BLaER1 treated with 17β-estradiol and CSF1 and Interleukin-3, amounts not matched to agents 10 nM and 100 nM (cell line): Measurements from ENCODE around the gene GAPDHS.

ENCODE experiments used
- H3K27ac ChIP-seq, 11 experiments: shearing (Covaris generic); formaldehyde crosslinking; 2 replicates each; pipeline ENCODE4 v1.8.1; 2022
- H3K27me3 ChIP-seq, 11 experiments: shearing (Covaris generic); formaldehyde crosslinking; 2 replicates each; pipeline ENCODE4 v1.8.1; 2022
- H3K36me3 ChIP-seq, 11 experiments: shearing (Covaris generic); formaldehyde crosslinking; 2 replicates each; pipeline ENCODE4 v1.8.1; 2022
- H3K4me1 ChIP-seq, 10 experiments: shearing (Covaris generic); formaldehyde crosslinking; 2 replicates each; pipeline ENCODE4 v1.8.1; 2022
- H3K4me2 ChIP-seq, 11 experiments: shearing (Covaris generic); formaldehyde crosslinking; 2 replicates each; pipeline ENCODE4 v1.8.1; 2022
- H3K4me3 ChIP-seq, 10 experiments: shearing (Covaris generic); formaldehyde crosslinking; 2 replicates each; pipeline ENCODE4 v1.8.1; 2022
- H3K9ac ChIP-seq, 11 experiments: shearing (Covaris generic); formaldehyde crosslinking; 2 replicates each; pipeline ENCODE4 v1.8.1; 2022
- H3K9me3 ChIP-seq, 11 experiments: shearing (Covaris generic); formaldehyde crosslinking; replicated peaks in 1 of 11; 2 replicates each; pipeline ENCODE4 v1.8.1; 2022
- H4K20me1 ChIP-seq, 11 experiments: shearing (Covaris generic); formaldehyde crosslinking; 2 replicates each; pipeline ENCODE4 v1.8.1; 2022
- Cebpa-rat ChIP-seq, 11 experiments: shearing (Covaris generic); IDR thresholded peaks; 2 replicates each; pipeline ENCODE4 v1.8.1; 2022

Gene GAPDHS

DNA sequence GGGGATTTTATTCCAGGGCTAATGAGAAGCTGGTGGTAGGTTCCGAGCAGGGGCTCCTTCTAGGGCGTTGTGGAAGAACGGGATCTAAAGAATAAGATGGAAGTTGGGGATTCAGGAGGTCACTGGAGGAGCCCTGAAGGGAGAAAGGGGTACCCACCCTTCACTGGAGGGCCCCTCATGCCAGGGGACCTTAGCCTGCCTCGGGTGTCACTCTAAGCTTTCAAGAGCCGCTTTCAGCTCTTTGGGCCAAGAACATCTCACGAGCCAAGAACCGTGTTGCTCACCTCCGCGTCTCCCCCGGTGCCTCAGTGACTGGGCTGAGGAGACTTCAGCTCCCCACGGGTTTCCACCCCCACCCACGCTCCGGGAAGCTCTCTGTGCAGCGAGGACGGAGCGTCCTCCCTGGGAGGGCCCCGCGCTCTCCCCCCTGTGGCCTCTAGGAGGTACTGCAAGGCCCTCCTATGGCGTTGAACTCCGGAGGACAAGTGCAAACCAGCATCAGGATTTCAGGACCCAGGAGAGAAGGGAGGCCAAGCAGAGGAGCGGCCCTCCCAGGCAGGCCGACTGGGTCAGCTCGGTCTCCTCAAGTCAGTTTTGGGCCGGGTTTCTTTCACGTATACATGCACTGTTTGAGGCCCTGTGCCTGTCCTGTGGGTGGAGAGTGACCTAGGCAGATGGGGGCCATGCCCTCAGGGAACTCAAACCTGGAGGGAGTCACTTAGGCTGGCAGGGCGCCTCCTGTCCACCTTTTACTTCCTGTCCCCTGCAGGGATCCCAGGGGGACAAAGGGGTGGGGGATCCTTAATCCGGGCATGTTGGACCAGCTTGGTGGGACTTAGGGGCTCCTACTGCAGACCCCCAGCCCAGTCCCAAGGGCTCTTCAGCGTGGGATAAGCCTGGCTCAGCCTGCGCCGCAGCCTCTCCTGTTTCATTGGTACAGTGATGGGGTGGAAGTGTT, 37.9 kb upstream of the GAPDHS start:
- Histone ChIP-seq H3K27ac (peak overlapping the region in 6 of 11 experiments; percentile 5 to 59 (median 30); a peak in 5 of 22 replicates), H4K20me1 (no peaks in the 10 kb centered on the region), H3K36me3 (no peaks in the 10 kb centered on the region), H3K9me3 (no peaks in the 10 kb centered on the region), H3K27me3 (no peaks in the 10 kb centered on the region), H3K4me2 (peak overlapping the region; percentile 65 to 89 (median 76)), H3K4me1 (peaks cover 5 to 34% (median 22%) of the 10 kb centered on the region in 10 experiments; a peak in 18 of 20 replicates), H3K4me3 (peak overlapping the region in 1 of 10 experiments; percentile 30; a peak in 3 of 20 replicates), H3K9ac (peak overlapping the region in 10 of 11 experiments; percentile 10 to 62 (median 42); a peak in 13 of 22 replicates)
- no peak for TF ChIP-seq Cebpa-rat (IDR thresholded peaks at IDR 0.05)

- H3K27ac ChIP-seq, result no peak overlapping the region
- no peak for TF ChIP-seq Cebpa-rat (IDR thresholded peaks at IDR 0.05)
- H3K4me2 ChIP-seq, result no peak overlapping the region
- H3K4me1 ChIP-seq, result peaks cover 9 to 54% (median 41%) of the 10 kb centered on the region in 10 experiments; a peak in 18 of 20 replicates
- no peaks in the 10 kb centered on the region for H3K9me3 ChIP-seq
- H4K20me1 ChIP-seq, result no peaks in the 10 kb centered on the region
- H3K9ac ChIP-seq, result no peak overlapping the region
- no peak overlapping the region for H3K4me3 ChIP-seq
- H3K27me3 ChIP-seq, result peaks cover 0 to 13% (median 0%) of the 10 kb centered on the region in 11 experiments; a peak in 6 of 22 replicates
- no peaks in the 10 kb centered on the region for H3K36me3 ChIP-seq
These were observed 35.9 kb upstream of the GAPDHS start for GRCh38 chr19:35497406-35497805.

DNA sequence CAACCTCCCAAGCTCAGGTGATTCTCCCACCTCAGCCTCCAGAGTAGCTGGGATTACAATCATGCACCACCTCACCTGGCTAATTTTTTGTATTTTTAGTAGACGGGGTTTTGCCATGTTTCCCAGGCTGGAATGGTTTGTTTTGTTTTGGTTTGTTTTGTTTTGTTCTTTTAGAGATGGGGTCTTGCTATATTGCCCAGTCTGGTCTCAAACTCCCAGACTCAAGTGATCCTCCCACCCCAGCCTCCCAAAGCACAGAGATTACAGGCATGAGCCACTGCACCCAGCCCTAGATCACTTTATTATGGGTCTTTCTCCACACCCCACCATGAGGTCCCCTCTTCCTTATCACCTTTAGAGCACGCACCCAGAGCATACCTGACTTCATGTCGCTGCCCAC, 35.0 kb upstream of the GAPDHS start:
- no peaks in the 10 kb centered on the region for H3K9me3 ChIP-seq
- no peak overlapping the region for H3K4me2 ChIP-seq
- H3K9ac ChIP-seq, result no peak overlapping the region
- peaks cover 9 to 53% (median 37%) of the 10 kb centered on the region in 10 experiments; a peak in 18 of 20 replicates for H3K4me1 ChIP-seq
- H3K27me3 ChIP-seq, result peaks cover 0 to 13% (median 0%) of the 10 kb centered on the region in 11 experiments; a peak in 6 of 22 replicates
- no peaks in the 10 kb centered on the region for H3K36me3 ChIP-seq
- no peaks in the 10 kb centered on the region for H4K20me1 ChIP-seq
- no peak overlapping the region for H3K4me3 ChIP-seq
- no peak overlapping the region for H3K27ac ChIP-seq
- no peak for TF ChIP-seq Cebpa-rat (IDR thresholded peaks at IDR 0.05)

DNA sequence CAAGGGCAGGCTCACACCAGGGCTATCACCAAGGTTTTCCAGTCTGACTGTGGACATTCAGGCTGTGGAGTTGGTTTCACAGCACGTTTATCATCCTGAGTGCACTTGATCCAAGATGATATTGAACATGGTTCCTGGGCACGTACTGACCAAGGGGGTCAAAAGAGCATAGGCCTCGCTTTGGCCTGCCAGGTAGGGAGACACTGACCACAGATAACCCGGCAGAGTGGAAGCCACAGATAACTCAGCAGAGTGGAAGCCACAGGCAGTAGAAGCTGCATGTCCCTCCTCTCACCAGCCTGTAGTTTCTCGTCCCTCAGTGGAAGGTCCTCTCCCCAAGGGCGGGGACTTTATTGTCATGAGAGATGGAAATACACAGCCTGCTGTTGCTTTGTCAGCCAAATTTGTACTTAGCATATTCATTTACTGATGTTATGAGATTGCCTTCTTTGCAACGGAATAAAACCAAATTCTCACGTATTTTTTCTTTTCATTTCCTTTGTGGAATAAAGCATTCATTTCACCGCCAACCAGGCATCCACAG, 34.2 kb upstream of the GAPDHS start:
- H3K4me2 ChIP-seq, result no peak overlapping the region
- no peaks in the 10 kb centered on the region for H4K20me1 ChIP-seq
- peaks cover 0 to 13% (median 0%) of the 10 kb centered on the region in 11 experiments; a peak in 6 of 22 replicates for H3K27me3 ChIP-seq
- H3K27ac ChIP-seq, result no peak overlapping the region
- no peaks in the 10 kb centered on the region for H3K36me3 ChIP-seq
- no peaks in the 10 kb centered on the region for H3K9me3 ChIP-seq
- H3K4me1 ChIP-seq, result peaks cover 9 to 45% (median 33%) of the 10 kb centered on the region in 10 experiments; a peak in 18 of 20 replicates
- no peak for TF ChIP-seq Cebpa-rat (IDR thresholded peaks at IDR 0.05)
- H3K4me3 ChIP-seq, result no peak overlapping the region
- H3K9ac ChIP-seq, result no peak overlapping the region

DNA sequence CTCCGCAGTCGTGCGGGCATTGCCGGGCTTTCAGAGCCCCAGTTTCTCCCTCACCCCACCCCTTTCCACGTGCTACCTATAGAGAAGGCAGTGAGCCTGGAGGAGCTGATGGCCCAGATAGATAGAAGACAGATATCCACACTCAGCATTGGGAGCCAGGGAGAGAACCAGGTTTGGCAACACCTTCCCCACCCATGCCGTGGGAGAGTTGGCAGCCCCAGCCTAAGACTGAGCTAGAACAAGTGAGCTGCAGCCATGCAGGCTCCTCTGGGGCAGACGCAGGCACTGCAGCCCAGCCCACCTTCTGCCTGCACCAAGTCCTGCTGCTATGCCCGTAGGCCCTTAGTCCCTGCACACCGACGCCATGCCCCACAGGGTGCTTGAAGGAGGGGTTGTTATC, 32.6 kb upstream of the GAPDHS start:
- Histone ChIP-seq H3K4me1 (peaks cover 3 to 34% (median 24%) of the 10 kb centered on the region in 10 experiments; a peak in 18 of 20 replicates), H3K36me3 (no peaks in the 10 kb centered on the region), H3K9me3 (no peaks in the 10 kb centered on the region), H3K9ac (no peak overlapping the region), H3K4me3 (no peak overlapping the region), H3K27ac (no peak overlapping the region), H3K4me2 (peak overlapping the region in 9 of 11 experiments; percentile 49 to 88 (median 82); a peak in 17 of 22 replicates), H4K20me1 (no peaks in the 10 kb centered on the region), H3K27me3 (peaks cover 0 to 17% (median 7%) of the 10 kb centered on the region in 11 experiments; a peak in 14 of 22 replicates)
- TF ChIP-seq Cebpa-rat (IDR thresholded peaks at IDR 0.05), result no peak

GRCh38 chr19:35501684-35502083, 31.6 kb upstream of the GAPDHS start:
- no peaks in the 10 kb centered on the region for H3K36me3 ChIP-seq
- no peak for TF ChIP-seq Cebpa-rat (IDR thresholded peaks at IDR 0.05)
- peak overlapping the region in 10 of 11 experiments; percentile 7 to 88 (median 79); a peak in 19 of 22 replicates for H3K4me2 ChIP-seq
- H4K20me1 ChIP-seq, result no peaks in the 10 kb centered on the region
- no peak overlapping the region for H3K4me3 ChIP-seq
- no peaks in the 10 kb centered on the region for H3K9me3 ChIP-seq
- H3K4me1 ChIP-seq, result peaks cover 0 to 31% (median 20%) of the 10 kb centered on the region in 10 experiments; a peak in 17 of 20 replicates
- no peak overlapping the region for H3K27ac ChIP-seq
- peak overlapping the region in 3 of 11 experiments; percentile 23 to 51 (median 24); a peak in 2 of 22 replicates for H3K9ac ChIP-seq
- peaks cover 7 to 26% (median 17%) of the 10 kb centered on the region in 11 experiments; a peak in 20 of 22 replicates for H3K27me3 ChIP-seq

DNA sequence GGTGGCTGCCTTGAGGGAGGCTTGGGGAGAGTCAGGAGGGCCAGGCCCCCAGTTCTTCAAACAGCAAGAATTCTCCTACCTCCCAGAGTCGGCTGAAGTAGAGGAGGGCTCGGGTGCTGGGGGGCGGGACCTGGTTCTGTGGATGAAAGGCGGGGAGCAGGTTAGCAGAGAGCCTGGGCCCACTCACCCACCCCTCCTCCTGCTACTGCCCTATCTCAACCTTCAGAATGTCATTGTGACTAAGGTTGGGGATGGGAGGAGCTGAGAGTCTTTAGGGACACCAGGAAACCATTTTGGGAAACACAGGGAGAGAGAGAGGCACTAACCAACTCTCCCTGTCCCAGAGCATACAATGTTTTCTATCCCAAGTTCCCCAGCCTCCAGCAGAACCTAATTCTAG, 30.5 kb upstream of the GAPDHS start:
- Histone ChIP-seq H3K27me3 (peaks cover 17 to 37% (median 28%) of the 10 kb centered on the region in 11 experiments), H4K20me1 (no peaks in the 10 kb centered on the region), H3K4me2 (peak overlapping the region in 5 of 11 experiments; percentile 30 to 88 (median 85); a peak in 6 of 22 replicates), H3K9me3 (no peaks in the 10 kb centered on the region), H3K4me3 (no peak overlapping the region), H3K27ac (no peak overlapping the region), H3K4me1 (peaks cover 0 to 31% (median 20%) of the 10 kb centered on the region in 10 experiments; a peak in 17 of 20 replicates), H3K36me3 (no peaks in the 10 kb centered on the region), H3K9ac (no peak overlapping the region)
- no peak for TF ChIP-seq Cebpa-rat (IDR thresholded peaks at IDR 0.05)

- H3K4me2 ChIP-seq, result no peak overlapping the region
- peaks cover 9 to 33% (median 22%) of the 10 kb centered on the region in 10 experiments; a peak in 18 of 20 replicates for H3K4me1 ChIP-seq
- no peak overlapping the region for H3K4me3 ChIP-seq
- no peaks in the 10 kb centered on the region; a peak in 1 of 22 replicates for H4K20me1 ChIP-seq
- H3K27me3 ChIP-seq, result peaks cover 49 to 69% (median 60%) of the 10 kb centered on the region in 11 experiments
- H3K36me3 ChIP-seq, result no peaks in the 10 kb centered on the region
- TF ChIP-seq Cebpa-rat (IDR thresholded peaks at IDR 0.05), result no peak
- no peak overlapping the region for H3K9ac ChIP-seq
- no peaks in the 10 kb centered on the region for H3K9me3 ChIP-seq
- no peak overlapping the region for H3K27ac ChIP-seq
These were observed 27.2 kb upstream of the GAPDHS start for GRCh38 chr19:35506011-35506410.

DNA sequence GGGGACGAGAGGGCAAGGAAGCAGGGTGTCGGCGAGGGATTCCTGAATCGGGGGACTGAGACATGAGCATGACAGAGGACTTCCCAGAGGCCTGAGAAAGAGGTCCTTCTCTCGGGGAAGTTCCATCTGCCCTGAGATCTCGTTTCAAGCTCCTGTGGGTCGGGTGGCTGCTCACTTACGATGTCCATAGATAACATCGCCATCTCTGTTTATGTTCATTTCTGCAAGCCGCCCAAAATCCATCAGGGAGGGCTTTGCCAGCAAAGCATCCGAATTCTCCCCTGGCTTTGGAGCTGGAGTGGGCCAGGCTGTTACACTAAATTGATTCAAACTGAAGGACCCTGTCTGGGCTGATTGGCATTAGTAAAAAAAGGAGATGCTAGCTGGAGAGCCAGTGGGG, 25.7 kb upstream of the GAPDHS start:
- Histone ChIP-seq H3K36me3 (no peaks in the 10 kb centered on the region), H3K27ac (no peak overlapping the region), H4K20me1 (no peaks in the 10 kb centered on the region; a peak in 1 of 22 replicates), H3K4me2 (no peak overlapping the region), H3K27me3 (peaks cover 43 to 75% (median 65%) of the 10 kb centered on the region in 11 experiments), H3K9me3 (no peaks in the 10 kb centered on the region), H3K4me3 (no peak overlapping the region), H3K9ac (no peak overlapping the region), H3K4me1 (peaks cover 6 to 18% (median 11%) of the 10 kb centered on the region in 10 experiments; a peak in 17 of 20 replicates)
- no peak for TF ChIP-seq Cebpa-rat (IDR thresholded peaks at IDR 0.05)
